ENCODE results near the gene OGDHL.
A peak's percentile ranks its signal among the peaks of the same experiment; 100 is the strongest.
"Not testable (repeated sequence)": the region's sequence is repeated elsewhere in the genome, so short reads cannot be mapped to it uniquely, and the experiment has no call there.

OGDHL gene

GRCh38 chr10:49776851-49777250 lies 14.7 kb upstream of the OGDHL start:
- no CpG with 5 or more reads among the region's 4 CpGs for WGBS, 2 donors (ENCODE audit: extremely low coverage in 2 of 2, insufficient read length in 2 of 2, insufficient replicate concordance in 1 of 2)
- no peak overlapping the region for H3K23ac ChIP-seq (ENCODE audit: low read depth, low read length, poor library complexity)

DNA sequence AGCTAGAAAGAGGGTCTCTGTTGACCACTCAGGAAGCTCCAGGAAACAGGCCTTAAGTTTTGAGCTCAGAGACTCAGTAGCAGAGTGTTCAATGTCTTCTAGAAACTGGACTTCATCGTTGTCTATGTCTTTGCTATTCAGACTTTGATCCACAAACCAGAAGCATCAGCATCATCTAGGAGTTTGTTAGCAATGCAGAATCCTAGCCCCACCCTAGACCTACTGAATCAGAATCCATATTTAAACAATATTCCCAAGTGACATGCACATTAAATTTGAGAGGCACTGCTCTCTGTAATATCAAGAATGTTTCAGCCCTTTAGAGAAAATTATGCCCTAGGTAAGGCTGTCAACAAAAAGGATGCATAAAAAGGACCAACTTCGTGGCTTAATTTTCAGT lies 12.9 kb upstream of the OGDHL start:
- no peak for DNase-seq (ENCODE audit: low spot score)
- no peak overlapping the region for H2AFZ ChIP-seq (ENCODE audit: low read length)
- WGBS, 2 donors (ENCODE audit: extremely low coverage in 2 of 2, insufficient read length in 2 of 2, insufficient replicate concordance in 1 of 2): no CpG with 5 or more reads among the region's 2 CpGs

More at GRCh38 chr10:49776851-49777250, 14.7 kb upstream of the OGDHL start:
- no peaks in the 10 kb centered on the region for H3K4me1 ChIP-seq (ENCODE audit: control insufficient read depth in 2 of 2, insufficient read depth in 1 of 2, low read depth in 1 of 2, low read length in 2 of 2)
- no peak overlapping the region for H2AFZ ChIP-seq (ENCODE audit: low read length)
- H3K14ac ChIP-seq (ENCODE audit: low read length): no peak overlapping the region
- H3K4me3 ChIP-seq (ENCODE audit: low read length in 2 of 2): no peak overlapping the region
- no peak overlapping the region for H3K4me2 ChIP-seq (ENCODE audit: insufficient read depth, low read length, poor library complexity, severe bottlenecking)
- DNase-seq (ENCODE audit: low spot score): no peak
- H2BK12ac ChIP-seq (ENCODE audit: low read length): no peak overlapping the region
- no peaks in the 10 kb centered on the region for H3K9me3 ChIP-seq (replicated peaks in 1 of 2; ENCODE audit: control insufficient read depth in 2 of 2, insufficient read depth in 1 of 2, low read depth in 1 of 2, low read length in 2 of 2)
- H2BK5ac ChIP-seq (ENCODE audit: low read length): no peak overlapping the region
- H3K36me3 ChIP-seq (replicated peaks in 1 of 2; ENCODE audit: control insufficient read depth in 2 of 2, insufficient read depth in 2 of 2, low read length in 2 of 2): no peaks in the 10 kb centered on the region
- no peak overlapping the region for H3K4ac ChIP-seq (ENCODE audit: low read length)
- H3K79me1 ChIP-seq (ENCODE audit: low read depth, low read length): no peaks in the 10 kb centered on the region
- no peak overlapping the region for H3K9ac ChIP-seq (ENCODE audit: low read depth, low read length, poor library complexity)
- H2BK15ac ChIP-seq (ENCODE audit: low read length): no peak overlapping the region
- no peak overlapping the region for H3K27ac ChIP-seq (replicated peaks; ENCODE audit: low read length)
- H4K91ac ChIP-seq (ENCODE audit: low read depth, low read length, poor library complexity): no peak overlapping the region
- H4K8ac ChIP-seq (ENCODE audit: low read depth, low read length): no peak overlapping the region
- no peak overlapping the region for H2AK5ac ChIP-seq (ENCODE audit: low read depth, low read length)
- H3K27me3 ChIP-seq (ENCODE audit: control insufficient read depth in 3 of 3, insufficient read depth in 3 of 3, low read depth in 1 of 3, low read length in 3 of 3): peaks cover 0 to 8% (median 0%) of the 10 kb centered on the region in 3 experiments
- H2BK120ac ChIP-seq (ENCODE audit: low read depth, low read length): no peak overlapping the region
- no peak overlapping the region for H3K18ac ChIP-seq (ENCODE audit: low read length)

DNA sequence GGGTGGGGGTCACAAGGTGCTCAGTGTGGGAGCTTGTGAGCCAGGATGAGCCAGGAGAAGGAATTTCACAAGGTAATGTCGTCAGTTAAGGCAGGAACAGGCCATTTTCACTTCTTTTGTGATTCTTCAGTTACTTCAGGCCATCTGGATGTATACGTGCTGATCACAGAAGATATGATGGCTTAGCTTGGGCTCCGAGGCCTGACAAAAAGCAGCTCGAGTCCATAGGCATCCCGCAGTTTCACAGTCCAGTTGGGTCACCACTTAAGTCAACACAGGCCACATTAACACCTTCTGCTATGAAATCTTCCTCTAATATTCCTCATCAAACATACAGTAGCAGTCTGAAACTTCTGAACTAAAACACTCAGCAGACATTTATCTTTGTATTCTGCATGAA lies 10.8 kb upstream of the OGDHL start:
- not testable (repeated sequence) for H3K4ac ChIP-seq (ENCODE audit: low read length); H4K8ac ChIP-seq (ENCODE audit: low read depth, low read length); H2BK5ac ChIP-seq (ENCODE audit: low read length); H2AK5ac ChIP-seq (ENCODE audit: low read depth, low read length); H3K4me2 ChIP-seq (ENCODE audit: insufficient read depth, low read length, poor library complexity, severe bottlenecking); H2BK12ac ChIP-seq (ENCODE audit: low read length); H3K4me3 ChIP-seq (ENCODE audit: low read length in 2 of 2); H3K9ac ChIP-seq (ENCODE audit: low read depth, low read length, poor library complexity); DNase-seq (ENCODE audit: low spot score); H2BK120ac ChIP-seq (ENCODE audit: low read depth, low read length); H3K27ac ChIP-seq (replicated peaks; ENCODE audit: low read length); H3K36me3 ChIP-seq (replicated peaks in 1 of 2; ENCODE audit: control insufficient read depth in 2 of 2, insufficient read depth in 2 of 2, low read length in 2 of 2); H3K14ac ChIP-seq (ENCODE audit: low read length); H4K91ac ChIP-seq (ENCODE audit: low read depth, low read length, poor library complexity); H3K18ac ChIP-seq (ENCODE audit: low read length); H3K79me1 ChIP-seq (ENCODE audit: low read depth, low read length); H2BK15ac ChIP-seq (ENCODE audit: low read length); H3K23ac ChIP-seq (ENCODE audit: low read depth, low read length, poor library complexity); H3K4me1 ChIP-seq (ENCODE audit: control insufficient read depth in 2 of 2, insufficient read depth in 1 of 2, low read depth in 1 of 2, low read length in 2 of 2); H3K9me3 ChIP-seq (replicated peaks in 1 of 2; ENCODE audit: control insufficient read depth in 2 of 2, insufficient read depth in 1 of 2, low read depth in 1 of 2, low read length in 2 of 2); H2AFZ ChIP-seq (ENCODE audit: low read length)
- WGBS, 2 donors (ENCODE audit: extremely low coverage in 2 of 2, insufficient read length in 2 of 2, insufficient replicate concordance in 1 of 2): no CpG with 5 or more reads among the region's 5 CpGs
- H3K27me3 ChIP-seq (ENCODE audit: control insufficient read depth in 3 of 3, insufficient read depth in 3 of 3, low read depth in 1 of 3, low read length in 3 of 3): peaks cover 0 to 14% (median 11%) of the 10 kb centered on the region in 3 experiments

More for the DNA sequence above, 12.9 kb upstream of the OGDHL start:
- Histone ChIP-seq H3K18ac (ENCODE audit: low read length) (no peak overlapping the region), H3K27ac (replicated peaks; ENCODE audit: low read length) (no peak overlapping the region), H3K14ac (ENCODE audit: low read length) (no peak overlapping the region), H3K4me1 (ENCODE audit: control insufficient read depth in 2 of 2, insufficient read depth in 1 of 2, low read depth in 1 of 2, low read length in 2 of 2) (peaks cover 0 to 4% of the 10 kb centered on the region in 2 donors), H3K9me3 (replicated peaks in 1 of 2; ENCODE audit: control insufficient read depth in 2 of 2, insufficient read depth in 1 of 2, low read depth in 1 of 2, low read length in 2 of 2) (no peaks in the 10 kb centered on the region), H3K36me3 (replicated peaks in 1 of 2; ENCODE audit: control insufficient read depth in 2 of 2, insufficient read depth in 2 of 2, low read length in 2 of 2) (no peaks in the 10 kb centered on the region), H2BK5ac (ENCODE audit: low read length) (no peak overlapping the region), H3K4me3 (ENCODE audit: low read length in 2 of 2) (no peak overlapping the region), H3K4me2 (ENCODE audit: insufficient read depth, low read length, poor library complexity, severe bottlenecking) (no peak overlapping the region), H3K79me1 (ENCODE audit: low read depth, low read length) (no peaks in the 10 kb centered on the region), H2AK5ac (ENCODE audit: low read depth, low read length) (no peak overlapping the region), H3K27me3 (ENCODE audit: control insufficient read depth in 3 of 3, insufficient read depth in 3 of 3, low read depth in 1 of 3, low read length in 3 of 3) (peaks cover 0 to 8% (median 0%) of the 10 kb centered on the region in 3 experiments), H4K91ac (ENCODE audit: low read depth, low read length, poor library complexity) (no peak overlapping the region), H2BK12ac (ENCODE audit: low read length) (no peak overlapping the region), H2BK15ac (ENCODE audit: low read length) (no peak overlapping the region), H3K9ac (ENCODE audit: low read depth, low read length, poor library complexity) (no peak overlapping the region), H3K23ac (ENCODE audit: low read depth, low read length, poor library complexity) (no peak overlapping the region), H3K4ac (ENCODE audit: low read length) (no peak overlapping the region), H2BK120ac (ENCODE audit: low read depth, low read length) (no peak overlapping the region), H4K8ac (ENCODE audit: low read depth, low read length) (no peak overlapping the region)

GRCh38 chr10:49771046-49771445 lies 8.9 kb upstream of the OGDHL start:
- H3K4ac ChIP-seq (ENCODE audit: low read length); H4K91ac ChIP-seq (ENCODE audit: low read depth, low read length, poor library complexity); H3K18ac ChIP-seq (ENCODE audit: low read length); DNase-seq (ENCODE audit: low spot score); H2BK15ac ChIP-seq (ENCODE audit: low read length); H3K4me2 ChIP-seq (ENCODE audit: insufficient read depth, low read length, poor library complexity, severe bottlenecking); H3K9ac ChIP-seq (ENCODE audit: low read depth, low read length, poor library complexity); H3K36me3 ChIP-seq (replicated peaks in 1 of 2; ENCODE audit: control insufficient read depth in 2 of 2, insufficient read depth in 2 of 2, low read length in 2 of 2); H4K8ac ChIP-seq (ENCODE audit: low read depth, low read length); H3K4me3 ChIP-seq (ENCODE audit: low read length in 2 of 2); H3K79me1 ChIP-seq (ENCODE audit: low read depth, low read length); H2BK5ac ChIP-seq (ENCODE audit: low read length); H3K23ac ChIP-seq (ENCODE audit: low read depth, low read length, poor library complexity); H2BK12ac ChIP-seq (ENCODE audit: low read length); H3K14ac ChIP-seq (ENCODE audit: low read length); H3K27ac ChIP-seq (replicated peaks; ENCODE audit: low read length); H2BK120ac ChIP-seq (ENCODE audit: low read depth, low read length); H3K4me1 ChIP-seq (ENCODE audit: control insufficient read depth in 2 of 2, insufficient read depth in 1 of 2, low read depth in 1 of 2, low read length in 2 of 2); H2AK5ac ChIP-seq (ENCODE audit: low read depth, low read length): not testable (repeated sequence)
- no CpG with 5 or more reads among the region's 11 CpGs for WGBS, 2 donors (ENCODE audit: extremely low coverage in 2 of 2, insufficient read length in 2 of 2, insufficient replicate concordance in 1 of 2)
- peaks cover 1 to 15% of the 10 kb centered on the region in 2 donors for H3K9me3 ChIP-seq (replicated peaks in 1 of 2; ENCODE audit: control insufficient read depth in 2 of 2, insufficient read depth in 1 of 2, low read depth in 1 of 2, low read length in 2 of 2)
- peak overlapping the region; percentile 76 for H2AFZ ChIP-seq (ENCODE audit: low read length)
- H3K27me3 ChIP-seq (ENCODE audit: control insufficient read depth in 3 of 3, insufficient read depth in 3 of 3, low read depth in 1 of 3, low read length in 3 of 3): peaks cover 0 to 22% (median 15%) of the 10 kb centered on the region in 3 experiments
